ENCODE measurements around the gene ZNF426. TPM values are rescaled to one million over a fixed set of nuclear protein-coding genes. Genes with fewer than 3 reads are reported as not detected.

The ZNF426 gene
- total and polyA plus RNA-seq, 10 donors = 1.7 to 22.7 (median 14.6) TPM

DNA sequence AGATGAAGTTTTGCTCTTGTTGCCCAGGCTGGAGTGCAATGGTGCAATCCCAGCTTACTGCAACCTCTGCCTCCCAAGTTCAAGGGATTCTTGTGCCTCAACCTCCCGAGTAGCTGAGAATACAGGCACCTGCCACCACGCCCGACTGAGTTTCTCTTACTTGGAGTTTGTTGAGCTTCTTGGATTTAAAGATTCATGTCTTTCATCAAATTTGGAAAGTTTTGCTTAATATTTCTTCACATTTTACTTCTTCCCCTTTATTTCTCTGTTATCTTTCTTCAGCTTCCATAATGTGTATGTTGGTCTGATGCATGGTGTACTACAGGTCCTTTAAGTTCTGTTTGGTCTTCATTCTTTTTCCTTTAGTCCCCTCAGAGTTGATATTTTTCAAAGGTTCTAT, 31.2 kb downstream of the ZNF426 start:
- Histone ChIP-seq H3K36me3 (no peaks in the 10 kb centered on the region), H3K4me3 (no peak overlapping the region), H3K27me3 (replicated peaks in 1 of 7) (no peaks in the 10 kb centered on the region), H3K9me3 (peaks cover 14 to 100% (median 98%) of the 10 kb centered on the region in 8 donors), H3K4me1 (no peaks in the 10 kb centered on the region), H3K27ac (no peak overlapping the region)
- WGBS, 5 donors = 82 to 93% (median 90%) methylated on average over 3 of the region's 3 CpGs
- DNase-seq = no peak
- intact Hi-C loops (cut with DNase I; ENCODE audit: low total_unique reads) = no loop called here
- TF ChIP-seq POLR2A (IDR thresholded peaks at IDR 0.05) (no peak), POLR2AphosphoS5 (IDR thresholded peaks at IDR 0.05) (no peak), CTCF (IDR thresholded peaks at IDR 0.05 in 8 of 11, conservative IDR thresholded peaks at IDR 0.05 in 3 of 11) (no peak)

DNA sequence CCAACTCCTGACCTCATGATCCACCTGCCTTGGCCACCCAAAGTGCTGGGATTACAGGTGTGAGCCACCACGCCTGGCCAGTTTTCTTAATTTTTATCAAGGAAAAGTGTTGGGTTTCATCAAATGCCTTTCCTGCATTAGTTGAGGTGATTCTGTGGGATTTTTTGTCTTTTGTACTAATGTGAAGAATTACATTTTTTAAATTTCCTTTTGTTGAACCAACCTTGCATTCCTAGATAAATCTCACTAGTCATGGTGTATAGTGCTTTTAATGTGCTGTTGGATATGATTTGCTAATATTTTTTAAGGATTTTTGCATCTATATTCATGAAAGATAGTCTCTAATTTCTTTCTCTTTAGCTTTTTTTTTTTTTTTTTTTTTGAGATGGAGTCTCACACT, 37.6 kb downstream of the ZNF426 start:
- H3K9me3 ChIP-seq = peaks cover 13 to 100% (median 100%) of the 10 kb centered on the region in 8 donors
- H3K27ac ChIP-seq = no peak overlapping the region
- no peaks in the 10 kb centered on the region for H3K4me1 ChIP-seq
- no peak overlapping the region for H3K4me3 ChIP-seq
- WGBS, 5 donors = 87 to 97% (median 91%) methylated on average over 1 of the region's 1 CpG
- H3K36me3 ChIP-seq = no peaks in the 10 kb centered on the region
- H3K27me3 ChIP-seq (replicated peaks in 1 of 7) = peaks cover 0 to 26% (median 0%) of the 10 kb centered on the region in 7 donors
- intact Hi-C loops (cut with DNase I; ENCODE audit: low total_unique reads) = no loop called here
- TF ChIP-seq POLR2A (IDR thresholded peaks at IDR 0.05) (no peak), POLR2AphosphoS5 (IDR thresholded peaks at IDR 0.05) (no peak), CTCF (IDR thresholded peaks at IDR 0.05 in 8 of 11, conservative IDR thresholded peaks at IDR 0.05 in 3 of 11) (no peak)
- no peak for DNase-seq

- TF ChIP-seq POLR2A (IDR thresholded peaks at IDR 0.05) (no peak), CTCF (IDR thresholded peaks at IDR 0.05 in 8 of 11, conservative IDR thresholded peaks at IDR 0.05 in 3 of 11) (no peak), POLR2AphosphoS5 (IDR thresholded peaks at IDR 0.05) (no peak)
- no peaks in the 10 kb centered on the region for H3K36me3 ChIP-seq
- H3K9me3 ChIP-seq = peaks cover 13 to 100% (median 94%) of the 10 kb centered on the region in 8 donors
- peaks cover 0 to 27% (median 0%) of the 10 kb centered on the region in 7 donors for H3K27me3 ChIP-seq (replicated peaks in 1 of 7)
- DNase-seq = no peak
- no peak within 1 kb of the TSS for H3K4me3 ChIP-seq
- no peak within 1 kb of the TSS for H3K27ac ChIP-seq
- WGBS, 5 donors = 6 to 16% (median 9%) methylated on average over 42 to 44 of the region's 44 CpGs
- no peaks in the 10 kb centered on the region for H3K4me1 ChIP-seq
- intact Hi-C loops (cut with DNase I; ENCODE audit: low total_unique reads) = no loop called here
These were observed 40.1 kb downstream of the ZNF426 start, which contains the start of gene ZNF560 for GRCh38 chr19:9498183-9498902. Gene ZNF560 (minus strand): TSS chr19:9498616. CDS start chr19:9475313, 23,303 bp downstream.

DNA sequence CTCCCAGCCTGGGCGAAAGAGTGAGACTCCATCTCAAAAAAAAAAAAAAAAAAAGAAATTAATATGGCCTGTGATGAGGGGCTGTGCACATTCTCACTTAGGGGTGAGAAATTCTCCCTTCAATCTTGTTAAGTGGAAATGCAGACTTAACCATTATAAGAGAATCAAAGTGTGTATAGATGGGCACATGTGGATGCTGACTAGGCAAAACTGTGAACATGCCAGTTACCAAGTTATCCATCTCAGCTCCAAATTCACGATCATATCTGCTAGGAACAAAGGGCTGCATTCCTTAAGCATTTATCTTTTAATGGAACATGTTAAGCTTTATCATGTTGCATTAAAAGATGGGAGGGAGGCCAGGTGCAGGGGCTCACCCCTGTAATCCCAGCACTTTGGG, 44.3 kb downstream of the ZNF426 start:
- 81 to 88% (median 83%) methylated on average over 2 of the region's 2 CpGs for WGBS, 5 donors
- TF ChIP-seq POLR2AphosphoS5 (IDR thresholded peaks at IDR 0.05) (no peak), CTCF (IDR thresholded peaks at IDR 0.05 in 8 of 11, conservative IDR thresholded peaks at IDR 0.05 in 3 of 11) (no peak), POLR2A (IDR thresholded peaks at IDR 0.05) (no peak)
- intact Hi-C loops (cut with DNase I; ENCODE audit: low total_unique reads) = no loop called here
- H3K9me3 ChIP-seq = peaks cover 5 to 99% (median 81%) of the 10 kb centered on the region in 8 donors
- no peaks in the 10 kb centered on the region for H3K36me3 ChIP-seq
- H3K27me3 ChIP-seq (replicated peaks in 1 of 7) = peaks cover 0 to 29% (median 0%) of the 10 kb centered on the region in 7 donors
- no peak overlapping the region for H3K27ac ChIP-seq
- no peaks in the 10 kb centered on the region for H3K4me1 ChIP-seq
- no peak overlapping the region for H3K4me3 ChIP-seq
- no peak for DNase-seq
